HG03135 (cell line): Measurements from ENCODE around the gene GBP7.
"Not testable (repeated sequence)": the region's sequence is repeated elsewhere in the genome, so short reads cannot be mapped to it uniquely, and the experiment has no call there.

ENCODE experiments used
- ATAC-seq: cut with Tn5 transposase; IDR thresholded peaks from one replicate; pipeline ENCODE4 v1.9.1; 2021; ENCODE audit warnings: mild to moderate bottlenecking, moderate library complexity; ENCODE audit not compliant: unreplicated experiment

GBP7 gene

DNA sequence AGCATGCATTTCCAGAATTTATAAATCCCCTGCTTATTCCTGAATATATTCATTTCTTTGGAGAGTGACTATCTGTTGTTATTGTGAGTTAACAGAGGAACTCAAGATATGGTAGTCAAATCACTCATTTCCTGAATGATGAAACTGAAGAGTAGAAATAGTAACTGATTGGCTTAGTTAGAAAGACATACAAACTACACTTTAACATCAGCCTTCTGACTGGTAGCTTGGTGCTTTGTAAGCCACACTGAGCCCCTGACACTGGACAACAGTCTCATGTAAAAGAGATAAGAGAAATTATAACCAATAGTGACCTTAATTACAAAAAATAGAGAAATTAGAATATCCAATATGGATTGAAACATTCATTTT, 4.8 kb downstream of the GBP7 start:
- ATAC-seq: no peak

DNA sequence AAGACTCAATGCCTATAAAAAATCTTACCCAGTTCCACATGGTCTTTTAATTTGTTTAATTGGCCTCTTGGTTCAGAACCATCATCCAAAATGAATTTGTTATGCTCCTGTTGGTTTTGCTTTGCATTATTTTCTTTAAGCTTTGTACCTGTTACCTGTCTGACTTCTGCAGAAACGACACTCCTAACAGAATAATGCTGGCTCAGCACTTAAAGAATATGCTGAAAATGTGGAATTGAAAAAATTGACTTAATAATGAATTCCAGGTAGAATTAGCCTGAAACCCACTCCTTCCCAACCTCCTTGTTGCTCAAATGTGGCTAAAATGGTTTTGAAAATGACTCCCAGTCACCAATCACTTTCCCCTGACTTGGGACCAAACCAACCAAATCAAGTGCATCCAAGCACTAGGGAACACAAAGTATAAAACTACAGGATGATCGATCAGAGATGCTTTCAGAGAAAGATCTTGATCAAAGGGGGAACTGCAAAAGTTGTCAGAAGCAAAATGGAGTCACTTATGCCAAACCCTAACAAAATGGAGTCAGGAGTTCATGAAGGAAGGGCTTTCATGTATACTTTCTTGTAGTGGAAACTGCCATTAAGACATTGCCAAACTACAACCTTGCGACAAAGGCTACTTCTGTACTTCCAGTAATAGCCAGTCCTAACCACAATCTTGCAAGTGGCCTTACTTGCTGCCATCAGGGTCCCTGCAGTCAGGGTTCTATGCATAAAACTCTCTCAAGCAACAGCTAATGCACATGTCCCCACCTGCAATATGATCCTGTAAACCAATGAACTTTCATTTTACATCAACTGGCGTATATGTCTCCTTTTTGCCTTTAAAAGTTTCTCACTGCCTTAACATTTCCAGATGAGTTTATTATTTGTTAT, 5.4 kb downstream of the GBP7 start:
- no peak for ATAC-seq

DNA sequence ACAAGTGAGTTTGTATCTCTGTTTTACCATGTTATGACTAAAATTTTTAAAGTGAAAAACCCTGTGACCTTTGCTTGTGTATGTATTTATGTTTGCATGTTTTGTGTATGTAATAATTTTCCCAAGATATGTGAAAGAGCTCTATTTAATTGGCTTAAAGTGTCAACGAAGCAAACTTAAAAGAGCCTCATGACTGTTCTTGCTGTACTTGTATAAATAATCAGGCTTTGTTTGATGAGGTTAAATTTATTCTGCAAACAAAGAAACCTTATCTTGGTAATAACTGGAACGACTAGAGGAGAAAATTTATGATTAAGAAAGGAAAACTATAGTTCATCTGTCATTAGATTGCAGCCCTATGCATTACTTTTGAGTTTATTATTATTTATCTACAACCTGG, 6.6 kb downstream of the GBP7 start:
- ATAC-seq: no peak

GRCh38 chr1:89167590-89168230, 8.1 kb downstream of the GBP7 start:
- ATAC-seq: no peak

DNA sequence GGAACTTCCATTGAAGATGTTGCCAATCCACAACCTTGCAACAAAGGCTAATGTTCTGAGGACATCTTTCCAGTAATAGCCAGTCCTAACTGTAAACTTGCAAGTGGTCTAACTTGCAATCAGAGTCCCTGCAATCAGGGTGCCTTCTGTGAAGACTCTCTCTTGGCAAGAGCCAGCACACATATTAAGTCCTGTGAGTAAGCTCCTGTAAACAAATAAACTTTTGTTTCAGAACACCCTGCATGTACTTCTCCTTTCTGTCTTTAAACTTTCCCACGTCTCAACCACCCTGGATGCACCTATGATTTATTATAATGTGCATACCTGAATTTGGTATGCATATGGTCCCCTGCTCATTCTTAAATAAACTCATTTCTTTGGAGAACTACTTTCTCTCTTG, 9.1 kb downstream of the GBP7 start:
- ATAC-seq: no peak

DNA sequence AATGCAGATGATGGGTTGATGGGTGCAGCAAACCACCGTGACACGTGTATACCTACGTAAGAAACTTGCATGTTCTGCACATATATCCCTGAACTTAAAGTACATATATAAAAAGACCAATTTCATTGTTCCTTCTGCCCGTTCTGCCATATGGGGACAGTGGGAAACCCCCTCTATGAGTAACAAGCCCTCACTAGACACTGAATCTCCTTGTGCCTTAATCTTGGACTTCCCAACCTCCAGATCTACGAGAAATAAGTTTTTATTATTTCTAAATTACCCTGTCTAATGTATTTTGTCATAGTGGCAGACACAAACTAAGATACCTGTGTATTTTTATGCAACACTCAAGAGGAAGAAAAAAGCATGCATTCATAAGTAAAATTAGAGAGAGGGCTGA, 10.0 kb downstream of the GBP7 start:
- no peak for ATAC-seq

DNA sequence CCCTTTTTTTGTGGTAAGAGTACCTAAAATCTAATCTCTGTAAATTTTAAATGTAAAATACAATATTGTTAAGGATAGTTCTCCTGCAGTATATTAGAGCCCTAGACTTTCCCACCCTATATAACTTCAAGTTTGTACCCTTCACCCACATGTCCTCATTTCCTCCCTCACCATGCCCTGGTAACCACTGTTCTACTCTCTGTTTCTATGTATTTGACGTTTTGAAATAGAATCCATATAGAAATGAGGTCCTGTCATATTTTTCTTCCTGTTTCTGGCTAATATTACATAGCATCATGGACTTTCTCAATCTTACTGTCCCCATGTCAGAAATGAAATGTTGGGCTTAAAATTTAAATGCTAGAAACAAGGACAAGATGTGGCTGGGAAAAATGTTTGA, 24.8 kb downstream of the GBP7 start:
- no peak for ATAC-seq

DNA sequence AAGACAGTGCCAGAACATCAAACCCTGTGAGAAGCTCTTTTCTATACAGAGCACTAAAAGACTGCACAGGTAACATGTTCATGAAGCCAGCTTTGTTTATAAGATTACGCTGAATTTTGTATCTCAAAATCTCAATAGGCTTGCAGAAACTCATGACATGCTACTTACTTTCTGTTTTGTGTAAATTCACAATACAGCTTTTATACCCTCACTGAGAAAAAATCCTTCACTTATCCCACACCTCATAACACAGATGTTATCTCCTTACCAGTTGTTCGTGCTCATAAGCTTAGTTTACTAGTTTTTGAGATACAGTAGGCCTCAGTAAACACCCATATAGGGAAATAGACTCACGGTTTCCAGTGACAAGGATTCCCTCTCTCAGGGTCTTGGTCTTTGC, 25.8 kb downstream of the GBP7 start:
- ATAC-seq: no peak

DNA sequence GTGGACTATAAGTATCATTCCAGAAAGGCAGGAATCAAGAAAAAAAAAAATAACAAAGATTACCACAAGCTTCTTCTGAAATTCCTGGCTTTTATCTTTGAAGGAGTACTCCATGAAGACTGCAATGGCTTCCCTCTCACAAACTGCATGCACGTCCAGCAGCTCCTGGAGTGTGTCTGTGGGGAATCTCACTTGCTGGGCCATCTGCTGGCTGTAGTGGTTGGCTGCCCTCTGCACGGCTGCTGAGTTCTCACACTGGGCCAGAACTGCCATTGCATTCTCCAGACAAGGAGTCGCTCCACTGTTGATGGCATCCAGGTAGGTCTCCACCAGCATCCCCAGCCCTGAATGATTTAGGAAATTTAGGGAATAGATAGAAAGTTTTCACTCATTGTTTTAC, 26.6 kb downstream of the GBP7 start:
- no peak for ATAC-seq

- ATAC-seq: no peak
Measured at GRCh38 chr1:89147678-89148658, 27.8 kb downstream of the GBP7 start.

GRCh38 chr1:89146721-89147120, 29.1 kb downstream of the GBP7 start:
- no peak for ATAC-seq

- ATAC-seq: no peak
Measured at GRCh38 chr1:89143484-89143883, 32.3 kb downstream of the GBP7 start.

- no peak for ATAC-seq
Measured at GRCh38 chr1:89142160-89142559, 33.6 kb downstream of the GBP7 start.

GRCh38 chr1:89133747-89134146, 42.1 kb downstream of the GBP7 start:
- no peak for ATAC-seq

GRCh38 chr1:89130716-89131115, 45.1 kb downstream of the GBP7 start:
- ATAC-seq: no peak

GRCh38 chr1:89129911-89130310, 45.9 kb downstream of the GBP7 start:
- ATAC-seq: no peak

GRCh38 chr1:89128003-89128458, 47.8 kb downstream of the GBP7 start:
- not testable (repeated sequence) for ATAC-seq

GRCh38 chr1:89126602-89127565, 48.9 kb downstream of the GBP7 start:
- not testable (repeated sequence) for ATAC-seq

DNA sequence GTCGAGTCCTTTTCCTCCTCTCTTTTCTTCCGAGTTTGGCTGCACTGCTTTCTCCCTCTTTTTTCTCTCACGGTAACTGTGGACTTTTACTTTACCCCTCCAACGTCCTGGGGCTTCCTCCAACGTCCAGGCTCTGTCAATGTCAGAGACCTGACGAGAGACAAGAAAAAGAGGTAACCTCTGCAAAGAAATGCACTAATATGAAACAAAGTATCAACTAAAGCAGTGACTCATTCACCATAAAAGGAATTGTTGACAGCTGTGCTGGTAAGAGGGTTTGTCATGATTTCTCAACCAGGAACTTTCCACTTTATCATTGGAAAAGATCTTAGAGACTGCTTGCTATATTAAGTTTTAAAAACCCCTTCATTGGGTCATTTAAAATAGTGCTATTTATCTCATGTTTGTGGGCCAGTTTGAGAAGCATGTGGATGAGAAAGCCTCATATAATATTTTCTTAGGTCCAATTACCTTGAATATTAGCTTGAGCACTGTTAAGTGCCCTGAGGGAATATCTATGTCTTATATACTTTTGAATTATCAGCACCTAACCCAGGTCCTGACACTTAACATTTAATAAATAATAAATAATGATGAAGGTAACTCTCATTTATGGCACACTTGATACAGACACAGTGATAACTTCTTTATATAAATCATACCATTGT, 49.8 kb downstream of the GBP7 start, which contains the start of gene GBP2:
GBP2 (minus strand) TSS at position 202 of the 668 bp plus-strand sequence. CDS start 4,148 bp downstream, outside the sequence.
- peak; percentile 70 for ATAC-seq
